CD4-positive, alpha-beta T cell treated with Interleukin-6 at 100 ng/mL for 8 hours (primary cell): ENCODE measurements around the gene ABHD16B.

Experiments used
- DNase-seq: peaks from one replicate; pipeline ENCODE4 v3.0.0-alpha.2; 2020; ENCODE audit warnings: mixed read lengths, low spot score

The ABHD16B gene

GRCh38 chr20:63895952-63896263 is 34.6 kb downstream of the ABHD16B start:
- DNase-seq: no peak

- no peak for DNase-seq
Measured at GRCh38 chr20:63896264-63897105, 35.2 kb downstream of the ABHD16B start.

GRCh38 chr20:63897978-63898561 is 36.8 kb downstream of the ABHD16B start:
- DNase-seq: no peak

- no peak for DNase-seq
Measured at GRCh38 chr20:63898882-63899558, 37.7 kb downstream of the ABHD16B start.

- no peak for DNase-seq
Measured at GRCh38 chr20:63900413-63900812, 39.1 kb downstream of the ABHD16B start.

GRCh38 chr20:63903796-63904561 is 42.7 kb downstream of the ABHD16B start:
- no peak for DNase-seq

- DNase-seq: no peak
Measured at GRCh38 chr20:63908008-63908682, 46.8 kb downstream of the ABHD16B start.

GRCh38 chr20:63911176-63911575 is 49.9 kb downstream of the ABHD16B start:
- no peak for DNase-seq
